Right hindlimb (tissue), 1 donor: ENCODE data around the gene MEMO1.
"Not testable (repeated sequence)": the region's sequence is repeated elsewhere in the genome, so short reads cannot be mapped to it uniquely, and the experiment has no call there.

Experiments
- DNase-seq: peaks from one replicate; pipeline ENCODE4 v3.0.0-alpha.2; 2018

The MEMO1 gene

GRCh38 chr2:31997653-31998052 lies 13.2 kb downstream of the MEMO1 start:
- no peak for DNase-seq

- DNase-seq = no peak
Observed at GRCh38 chr2:31996571-31997150, 14.1 kb downstream of the MEMO1 start.

DNA sequence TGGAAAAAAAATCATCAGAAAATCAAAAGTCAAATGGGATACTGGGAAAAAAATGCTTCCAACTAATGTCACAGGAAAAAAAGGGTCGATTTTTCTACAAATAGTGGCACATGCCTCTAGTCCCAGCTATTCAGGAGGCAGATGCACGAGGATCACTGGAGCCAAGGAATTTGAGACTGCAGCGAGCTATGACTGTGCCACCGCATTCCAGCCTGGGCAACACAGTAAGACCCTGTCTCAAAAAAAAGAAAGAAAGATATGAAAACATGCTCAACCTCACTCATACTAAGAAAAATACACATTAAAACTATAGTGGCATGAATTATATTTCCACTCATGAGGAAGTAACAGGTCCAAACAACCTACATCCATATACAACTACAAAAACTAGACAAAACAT lies 17.9 kb downstream of the MEMO1 start:
- DNase-seq = no peak

DNA sequence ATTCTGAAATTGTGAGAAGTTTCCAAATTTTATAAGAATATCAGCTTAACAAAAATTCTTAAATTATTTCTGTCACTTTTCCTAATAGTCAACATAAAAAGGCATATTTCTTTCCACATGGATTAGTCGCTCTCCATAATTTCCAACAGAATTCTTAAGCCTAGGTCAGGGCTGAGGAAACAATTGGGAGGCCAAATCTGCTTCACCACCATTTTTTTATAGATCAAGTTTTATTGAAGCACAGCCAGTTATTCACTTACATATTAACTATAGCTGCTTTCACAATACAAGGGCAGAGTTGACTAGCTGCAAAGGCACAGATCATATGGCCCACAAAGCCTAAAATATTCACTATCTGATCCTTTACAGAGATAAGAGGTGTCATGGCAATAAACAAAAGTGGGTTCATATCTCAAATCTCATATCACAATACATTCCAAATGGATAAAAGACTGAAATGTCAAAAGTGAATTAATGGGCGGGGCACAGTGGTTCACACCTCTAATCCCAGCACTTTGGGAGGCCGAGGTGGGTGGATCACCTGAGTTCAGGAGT lies 18.7 kb downstream of the MEMO1 start:
- DNase-seq = no peak

GRCh38 chr2:31989946-31990345 lies 20.9 kb downstream of the MEMO1 start:
- no peak for DNase-seq

- DNase-seq = no peak
Observed at GRCh38 chr2:31987454-31988220, 23.2 kb downstream of the MEMO1 start.

- DNase-seq = no peak
Observed at GRCh38 chr2:31986906-31987305, 23.9 kb downstream of the MEMO1 start.

- no peak for DNase-seq
Observed at GRCh38 chr2:31983762-31984467, 26.9 kb downstream of the MEMO1 start.

DNA sequence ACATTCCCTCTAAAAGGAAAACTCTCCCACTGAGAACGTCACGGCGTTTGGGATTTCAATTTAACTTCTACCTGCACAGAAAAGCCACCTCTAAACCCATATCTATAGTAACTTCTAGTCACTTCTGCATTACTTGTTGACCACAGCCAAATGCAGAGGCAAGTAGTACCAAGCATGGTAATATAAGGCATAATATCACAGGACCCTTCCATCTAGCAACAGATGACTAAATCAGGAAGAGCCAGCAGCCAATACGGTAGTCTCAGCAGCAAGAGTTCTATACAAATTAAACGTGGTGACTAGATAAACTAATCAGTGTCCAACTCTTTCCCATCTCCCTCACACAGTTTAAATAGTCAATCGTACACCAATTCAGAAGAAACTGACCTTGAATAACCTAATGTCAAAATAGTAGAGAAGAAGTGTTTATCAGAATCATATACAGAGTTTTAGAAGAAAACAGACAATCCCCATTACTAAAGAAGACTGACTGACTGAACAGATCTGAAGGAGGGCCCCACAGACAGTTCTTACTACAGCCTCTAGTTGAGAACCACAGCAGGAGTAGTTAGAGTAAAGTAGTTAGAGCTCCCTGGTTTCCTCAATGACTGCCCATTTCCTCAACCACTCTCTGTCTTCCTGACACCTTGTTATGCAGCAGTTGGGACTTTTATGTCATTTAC lies 30.0 kb downstream of the MEMO1 start:
- DNase-seq = no peak

- DNase-seq = no peak
Observed at GRCh38 chr2:31979956-31980355, 30.9 kb downstream of the MEMO1 start.

GRCh38 chr2:31979018-31979417 lies 31.8 kb downstream of the MEMO1 start:
- DNase-seq = no peak

GRCh38 chr2:31978436-31978835 lies 32.4 kb downstream of the MEMO1 start:
- DNase-seq = no peak

DNA sequence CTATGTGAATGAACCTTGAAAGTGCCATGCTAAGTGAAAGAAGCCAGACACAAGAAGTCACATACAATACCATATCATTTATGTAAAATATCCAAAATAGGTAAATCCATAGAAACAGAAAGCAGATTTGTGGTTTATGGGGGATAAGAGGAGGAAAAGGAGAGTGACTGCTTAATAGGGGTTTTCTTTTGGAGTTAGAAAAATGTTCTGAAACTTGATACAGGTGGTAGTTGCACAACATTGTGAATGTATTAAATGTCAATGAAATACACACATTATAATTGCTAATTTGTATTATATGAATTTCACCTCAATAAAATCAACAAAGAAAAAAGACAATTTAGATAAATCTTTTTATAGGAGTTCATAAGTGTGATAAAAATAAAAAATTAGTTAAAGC lies 37.1 kb downstream of the MEMO1 start:
- DNase-seq = no peak

GRCh38 chr2:31972059-31972458 lies 38.7 kb downstream of the MEMO1 start:
- no peak for DNase-seq

DNA sequence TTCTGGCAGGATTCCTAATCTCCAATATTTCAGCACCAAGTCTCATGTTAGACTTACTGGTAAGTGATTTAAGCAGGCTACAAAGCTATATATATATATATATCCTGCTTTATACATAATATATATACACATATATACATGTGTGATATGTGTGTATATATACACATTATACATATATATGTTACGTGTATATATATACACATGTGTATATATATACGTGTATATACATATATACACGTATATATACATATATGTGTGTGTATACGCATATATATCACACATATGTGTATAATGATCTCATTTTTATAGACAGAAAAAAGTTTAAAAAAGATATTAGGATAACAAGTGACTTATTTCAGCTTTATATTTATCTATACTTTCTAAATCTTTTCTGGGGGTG lies 41.6 kb downstream of the MEMO1 start:
- no peak for DNase-seq

GRCh38 chr2:31967790-31968189 lies 43.0 kb downstream of the MEMO1 start:
- DNase-seq = no peak

DNA sequence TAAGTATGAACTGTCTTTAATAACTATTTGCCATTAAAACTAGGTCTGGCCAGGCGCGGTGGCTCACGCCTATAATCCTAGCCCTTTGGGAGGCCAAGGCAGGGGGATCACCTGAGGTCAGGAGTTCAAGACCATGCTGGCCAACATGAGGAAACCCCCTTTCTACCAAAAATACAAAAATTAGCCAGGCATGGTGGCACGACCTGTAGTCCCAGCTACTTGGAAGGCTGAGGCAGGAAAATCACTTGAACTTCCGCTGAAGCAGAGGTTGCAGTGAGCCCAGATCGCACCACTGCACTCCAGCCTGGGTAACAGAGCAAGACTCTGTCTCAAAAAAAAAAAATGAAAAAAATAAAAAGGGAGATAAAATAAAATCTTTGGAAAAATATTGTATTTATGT lies 44.4 kb downstream of the MEMO1 start:
- not testable (repeated sequence) for DNase-seq

DNA sequence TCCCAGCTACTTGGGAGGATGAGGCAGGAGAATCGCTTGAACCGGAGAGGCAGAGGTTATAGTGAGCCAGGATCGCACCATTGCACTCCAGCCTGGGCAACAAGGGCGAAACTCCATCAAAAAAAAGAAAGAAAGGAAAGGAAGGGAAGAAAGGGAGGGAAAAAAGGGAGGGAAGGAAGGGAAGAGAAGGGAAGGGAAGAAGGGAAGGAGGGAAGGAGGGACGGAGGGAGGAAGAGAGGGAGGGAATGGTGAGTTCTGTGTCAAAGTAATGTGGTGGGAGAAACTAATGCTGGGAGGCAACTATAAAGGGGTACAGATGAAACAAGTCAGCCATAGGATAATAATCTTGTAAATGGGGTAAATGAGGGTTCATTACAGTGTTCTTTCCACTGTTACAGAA lies 45.7 kb downstream of the MEMO1 start:
- no peak for DNase-seq

GRCh38 chr2:31962757-31963361 lies 47.9 kb downstream of the MEMO1 start:
- no peak for DNase-seq

DNA sequence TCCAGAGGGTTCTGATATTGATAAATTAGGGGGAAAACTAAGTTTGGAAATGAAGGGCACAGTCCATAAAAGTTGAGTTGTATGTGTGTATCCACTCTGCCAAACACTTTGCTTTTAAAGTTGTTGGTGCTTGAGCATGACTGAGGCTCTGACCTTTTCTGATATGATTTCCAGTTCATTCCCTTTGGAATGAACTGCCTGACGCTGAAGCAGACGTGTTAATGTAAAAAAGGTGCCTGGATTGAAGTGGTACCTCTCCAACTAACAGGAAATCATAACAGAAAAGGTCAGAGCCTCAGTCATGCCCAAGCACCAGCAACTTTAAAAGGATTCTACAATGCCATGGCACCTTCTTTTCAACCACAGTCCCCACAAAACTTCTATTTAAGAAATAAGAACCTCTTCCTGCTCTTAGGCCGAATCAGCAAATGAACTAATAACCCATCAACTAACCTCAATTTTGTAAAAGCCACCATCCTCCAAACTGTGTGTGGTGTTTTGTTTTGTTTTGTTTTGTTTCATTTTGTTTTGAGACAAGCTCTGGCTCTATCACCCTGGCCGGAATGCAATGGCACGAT lies 52.6 kb downstream of the MEMO1 start:
- no peak for DNase-seq

GRCh38 chr2:31957354-31958139 lies 53.3 kb downstream of the MEMO1 start:
- DNase-seq = no peak

DNA sequence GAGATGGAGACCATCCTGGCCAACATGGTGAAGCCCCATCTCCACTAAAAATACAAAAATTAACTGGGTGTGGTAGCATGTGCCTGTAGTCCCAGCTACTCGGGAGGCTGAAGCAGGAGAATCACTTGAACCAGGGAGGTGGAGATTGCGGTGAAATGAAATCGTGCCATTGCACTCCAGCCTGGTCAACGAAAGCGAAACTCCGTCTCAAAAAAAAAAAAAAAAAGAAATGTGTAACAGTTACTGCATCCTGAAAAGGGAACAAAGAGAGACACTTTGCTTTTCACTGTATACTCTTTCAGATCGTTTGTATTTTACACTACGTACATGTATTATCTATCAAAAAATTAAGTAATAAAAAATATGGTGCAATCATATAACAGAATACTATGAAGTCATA lies 53.9 kb downstream of the MEMO1 start:
- DNase-seq = not testable (repeated sequence)
